ENCODE measurements around the gene PAN2. TPM values are rescaled to one million over a fixed set of nuclear protein-coding genes. Genes with fewer than 3 reads are reported as not detected.
"Not testable (repeated sequence)": the region's sequence is repeated elsewhere in the genome, so short reads cannot be mapped to it uniquely, and the experiment has no call there.

Gene PAN2
- total RNA-seq, 1 experiment from 2014 or later = 71.9 TPM

- ATAC-seq (no peak), DNase-seq (ENCODE audit: low read depth, low spot score) (no peak)
- TF ChIP-seq POLR2AphosphoS5 (IDR thresholded peaks at IDR 0.05; ENCODE audit: low read depth, low read length) = no peak
- TF ChIP-seq CTCF (IDR thresholded peaks at IDR 0.05) = no peak
- no peak for TF ChIP-seq TCF7L2 (IDR thresholded peaks at IDR 0.05; ENCODE audit: low read depth, low read length)
- TF ChIP-seq SIN3A (IDR thresholded peaks at IDR 0.05; ENCODE audit: borderline replicate concordance, insufficient read depth, low read depth, low read length) = no peak
- no peak for TF ChIP-seq REST (IDR thresholded peaks at IDR 0.05; ENCODE audit: insufficient read depth in 1 of 2, low read depth in 2 of 2, low read length in 1 of 2)
- ChIA-PET POLR2A (no interaction called here), CTCF (no interaction called here)
- no TSS peak for BruUV-seq (replicated peaks)
- H3K27me3 ChIP-seq (ENCODE audit: control insufficient read depth, insufficient read depth, low read length) = no peaks in the 10 kb centered on the region
- H3K27ac ChIP-seq (ENCODE audit: low read length) = no peak overlapping the region
- in situ Hi-C loops (cut with HindIII; ENCODE audit: low pct_unique_long_range_greater_than_20kb, low sequenced_read_pairs) = no loop called here
- peaks cover 11% of the 10 kb centered on the region; the same call in 1 of the 2 replicates for H3K4me1 ChIP-seq (ENCODE audit: control insufficient read depth, insufficient read depth, low read length)
- no peak overlapping the region for H3K4me3 ChIP-seq (ENCODE audit: low read depth in 2 of 2, low read length in 2 of 2)
- intact Hi-C loops (cut with micrococcal nuclease; ENCODE audit: unreplicated experiment) = no loop called here
- H3K9me3 ChIP-seq (ENCODE audit: control insufficient read depth, insufficient read depth, low read depth, low read length) = no peaks in the 10 kb centered on the region
- peaks cover 3% of the 10 kb centered on the region; the same call in 1 of the 2 replicates for H3K36me3 ChIP-seq (ENCODE audit: control insufficient read depth, insufficient read depth, low read length)
These were observed 4.0 kb upstream of the PAN2 start for GRCh38 chr12:56337753-56338251.

- Histone ChIP-seq H3K9me3 (ENCODE audit: control insufficient read depth, insufficient read depth, low read depth, low read length) (no peaks in the 10 kb centered on the region), H3K4me1 (ENCODE audit: control insufficient read depth, insufficient read depth, low read length) (peaks cover 15% of the 10 kb centered on the region; the same call in 1 of the 2 replicates), H3K27me3 (ENCODE audit: control insufficient read depth, insufficient read depth, low read length) (no peaks in the 10 kb centered on the region), H3K27ac (ENCODE audit: low read length) (no peak overlapping the region), H3K4me3 (ENCODE audit: low read depth in 2 of 2, low read length in 2 of 2) (no peak overlapping the region), H3K36me3 (ENCODE audit: control insufficient read depth, insufficient read depth, low read length) (peaks cover 3% of the 10 kb centered on the region; the same call in 1 of the 2 replicates)
- in situ Hi-C loops (cut with HindIII; ENCODE audit: low pct_unique_long_range_greater_than_20kb, low sequenced_read_pairs) = no loop called here
- CTCF ChIA-PET = interaction anchor here (0.7 kb wide), 1 partner anchor 42 kb away, joined by 4 read pairs; no protein-coding TSS in a partner anchor
- POLR2A ChIA-PET = interaction anchor here (0.6 kb wide), 1 partner anchor 232 kb away, joined by 4 read pairs; the partner anchor contains the start of gene PA2G4
- intact Hi-C loops (cut with micrococcal nuclease; ENCODE audit: unreplicated experiment) = no loop called here
- DNase-seq (ENCODE audit: low read depth, low spot score) (no peak), ATAC-seq (no peak)
- no TSS peak for BruUV-seq (replicated peaks)
- TF ChIP-seq SIN3A (IDR thresholded peaks at IDR 0.05; ENCODE audit: borderline replicate concordance, insufficient read depth, low read depth, low read length) (no peak), REST (IDR thresholded peaks at IDR 0.05; ENCODE audit: insufficient read depth in 1 of 2, low read depth in 2 of 2, low read length in 1 of 2) (no peak), TCF7L2 (IDR thresholded peaks at IDR 0.05; ENCODE audit: low read depth, low read length) (no peak), POLR2AphosphoS5 (IDR thresholded peaks at IDR 0.05; ENCODE audit: low read depth, low read length) (no peak), CTCF (IDR thresholded peaks at IDR 0.05) (no peak)
These were observed 2.8 kb upstream of the PAN2 start for GRCh38 chr12:56336361-56337167.

DNA sequence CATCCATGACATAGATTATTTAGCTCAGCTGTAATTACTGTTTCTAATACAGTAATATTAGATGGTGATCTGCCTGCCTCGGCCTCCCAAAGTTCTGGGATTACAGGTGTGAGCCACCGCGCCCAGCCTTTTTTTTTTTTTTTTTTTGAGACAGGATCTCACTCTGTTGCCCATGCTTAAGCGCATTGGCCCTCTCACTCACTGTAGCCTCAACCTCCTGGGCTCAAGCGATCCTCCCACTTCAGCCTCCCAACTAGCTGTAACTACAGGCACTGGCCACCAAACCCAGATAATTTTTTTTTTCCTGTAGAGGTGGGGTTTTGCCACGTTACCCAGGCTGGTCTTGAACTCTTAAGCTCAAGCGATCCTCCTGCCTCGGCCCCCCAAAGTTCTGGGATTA, 1.7 kb upstream of the PAN2 start:
- intact Hi-C loops (cut with micrococcal nuclease; ENCODE audit: unreplicated experiment); DNase-seq (ENCODE audit: low read depth, low spot score): not testable (repeated sequence)

More for the DNA sequence above, 1.7 kb upstream of the PAN2 start:
- in situ Hi-C loops (cut with HindIII; ENCODE audit: low pct_unique_long_range_greater_than_20kb, low sequenced_read_pairs); BruUV-seq (replicated peaks); H3K27ac ChIP-seq (ENCODE audit: low read length); CTCF ChIA-PET; H3K36me3 ChIP-seq (ENCODE audit: control insufficient read depth, insufficient read depth, low read length); H3K4me3 ChIP-seq (ENCODE audit: low read depth in 2 of 2, low read length in 2 of 2); H3K9me3 ChIP-seq (ENCODE audit: control insufficient read depth, insufficient read depth, low read depth, low read length); ATAC-seq; H3K27me3 ChIP-seq (ENCODE audit: control insufficient read depth, insufficient read depth, low read length): not testable (repeated sequence)
- POLR2A ChIA-PET = interaction anchor here (0.6 kb wide), 1 partner anchor 231 kb away, joined by 4 read pairs; the partner anchor contains the start of gene PA2G4
- peaks cover 15% of the 10 kb centered on the region; the same call in 1 of the 2 replicates for H3K4me1 ChIP-seq (ENCODE audit: control insufficient read depth, insufficient read depth, low read length)
